Activated B cell treated with CpG ODN at 0.5 μM for 24 hours (primary cell): ENCODE results near the gene BAZ2B. TPM values are rescaled to one million over a fixed set of nuclear protein-coding genes. Genes with fewer than 3 reads are reported as not detected.

Experiments
- ATAC-seq: fragments of 200-7000 bp; cut with Tn5 transposase; one replicate; pipeline ENCODE4 v1.10.0; 2021; ENCODE audit warnings: low read depth, mild to moderate bottlenecking, moderate library complexity
- CTCF ChIA-PET: fragments of 350-600 bp; sonication (Branson Sonifier 250); formaldehyde crosslinking; loops from one replicate; lab custom pipeline; 2021; ENCODE audit warnings: antibody characterized with exemption; lab: Charles Lee
- POLR2A ChIA-PET: fragments of 350-600 bp; sonication (Branson Sonifier 250); formaldehyde crosslinking; loops from one replicate; lab custom pipeline; 2021; ENCODE audit warnings: antibody characterized with exemption; lab: Charles Lee
- DNase-seq: peaks from one replicate; pipeline ENCODE4 v3.0.0; 2022
- H3K27ac Mint-ChIP-seq: one replicate; pipeline ENCODE4 v1.8.0; 2020; ENCODE audit warnings: mixed read lengths
- H3K27me3 Mint-ChIP-seq: one replicate; pipeline ENCODE4 v1.8.0; 2021; ENCODE audit warnings: mixed read lengths
- H3K36me3 Mint-ChIP-seq: one replicate; pipeline ENCODE4 v1.8.0; 2021; ENCODE audit warnings: low read depth, mixed read lengths
- H3K4me1 Mint-ChIP-seq: one replicate; pipeline ENCODE4 v1.8.0; 2021; ENCODE audit warnings: mixed read lengths
- H3K4me3 Mint-ChIP-seq: one replicate; pipeline ENCODE4 v1.8.0; 2020; ENCODE audit warnings: mild to moderate bottlenecking, mixed read lengths
- H3K9me3 Mint-ChIP-seq: one replicate; pipeline ENCODE4 v1.8.0; 2020; ENCODE audit warnings: mixed read lengths
- CTCF ChIP-seq: fragments of 200-600 bp; IDR thresholded peaks from one replicate; pipeline ENCODE4 v1.8.0; 2022; ENCODE audit warnings: antibody characterized with exemption, mild to moderate bottlenecking
- intact Hi-C: fragments of 100-400 bp; cut with micrococcal nuclease; formaldehyde crosslinking; loops from one replicate; pipeline ENCODE4 v1.15.1; 2024
- total RNA-seq: library from RNA; stranded (reverse); gene quantifications from 2 replicates; pipeline ENCODE4 v1.2.3, GENCODE V29; 2022

Gene BAZ2B
- total RNA-seq, 1 donor from 2014 or later = 22.0 TPM

- ChIA-PET POLR2A (no interaction called here), CTCF (no interaction called here)
- ATAC-seq = no peak
- H3K27ac Mint-ChIP-seq = no peak overlapping the region
- peaks cover 21% of the 10 kb centered on the region for H3K4me1 Mint-ChIP-seq
- DNase-seq = no peak
- TF ChIP-seq CTCF = no peak
- no peaks in the 10 kb centered on the region for H3K9me3 Mint-ChIP-seq
- H3K36me3 Mint-ChIP-seq = no peaks in the 10 kb centered on the region
- no peak overlapping the region for H3K4me3 Mint-ChIP-seq
- no peaks in the 10 kb centered on the region for H3K27me3 Mint-ChIP-seq
- intact Hi-C loops = no loop called here
Observed at GRCh38 chr2:159456500-159457426, 159.6 kb downstream of the BAZ2B start.

GRCh38 chr2:159455330-159455918 lies 160.9 kb downstream of the BAZ2B start:
- Mint-ChIP-seq H3K9me3 (no peaks in the 10 kb centered on the region), H3K4me3 (no peak overlapping the region), H3K27ac (no peak overlapping the region), H3K27me3 (no peaks in the 10 kb centered on the region), H3K36me3 (no peaks in the 10 kb centered on the region), H3K4me1 (peaks cover 21% of the 10 kb centered on the region)
- ChIA-PET POLR2A (no interaction called here), CTCF (no interaction called here)
- intact Hi-C loops = no loop called here
- DNase-seq (no peak), ATAC-seq (no peak)
- no peak for TF ChIP-seq CTCF

GRCh38 chr2:159454185-159454584 lies 162.2 kb downstream of the BAZ2B start:
- intact Hi-C loops = no loop called here
- CTCF ChIA-PET = no interaction called here

GRCh38 chr2:159450180-159450579 lies 166.2 kb downstream of the BAZ2B start:
- POLR2A ChIA-PET = no interaction called here
- Mint-ChIP-seq H3K27me3 (no peaks in the 10 kb centered on the region), H3K36me3 (peaks cover 26% of the 10 kb centered on the region), H3K9me3 (no peaks in the 10 kb centered on the region), H3K4me1 (no peaks in the 10 kb centered on the region), H3K27ac (no peak overlapping the region), H3K4me3 (no peak overlapping the region)
- CTCF ChIA-PET = no interaction called here
- TF ChIP-seq CTCF = no peak
- DNase-seq (no peak), ATAC-seq (no peak)
- intact Hi-C loops = no loop called here

More at GRCh38 chr2:159454185-159454584, 162.2 kb downstream of the BAZ2B start:
- Mint-ChIP-seq H3K4me3 (no peak overlapping the region), H3K4me1 (peaks cover 21% of the 10 kb centered on the region), H3K27me3 (no peaks in the 10 kb centered on the region), H3K27ac (no peak overlapping the region), H3K36me3 (no peaks in the 10 kb centered on the region), H3K9me3 (no peaks in the 10 kb centered on the region)
- POLR2A ChIA-PET = no interaction called here
- ATAC-seq = no peak
- no peak for DNase-seq
- TF ChIP-seq CTCF = no peak

GRCh38 chr2:159449504-159450124 lies 166.7 kb downstream of the BAZ2B start:
- intact Hi-C loops = no loop called here
- peaks cover 31% of the 10 kb centered on the region for H3K36me3 Mint-ChIP-seq

More at GRCh38 chr2:159449504-159450124, 166.7 kb downstream of the BAZ2B start:
- no peak for DNase-seq
- no peak overlapping the region for H3K27ac Mint-ChIP-seq
- no peak for TF ChIP-seq CTCF
- no peaks in the 10 kb centered on the region for H3K27me3 Mint-ChIP-seq
- H3K9me3 Mint-ChIP-seq = no peaks in the 10 kb centered on the region
- H3K4me3 Mint-ChIP-seq = no peak overlapping the region
- no peaks in the 10 kb centered on the region for H3K4me1 Mint-ChIP-seq
- ChIA-PET POLR2A (no interaction called here), CTCF (no interaction called here)
- ATAC-seq = no peak
